IMR-90 (cell line): ENCODE data around the gene ARPC4. TPM values are rescaled to one million over a fixed set of nuclear protein-coding genes. Genes with fewer than 3 reads are reported as not detected.

Source experiments
- ATAC-seq: fragments of 200-7000 bp; cut with Tn5 transposase; 2 replicates; pipeline ENCODE4 v1.9.1; 2020; ENCODE audit warnings: low read depth, mild to moderate bottlenecking, moderate library complexity
- BruUV-seq: library from RNA; stranded (reverse); fragments of 400-500 nt; replicated peaks from 2 replicates; lab custom pipeline; 2021; lab: Mats Ljungman, UMichigan
- CTCF ChIA-PET: fragments of 300-600 bp; formaldehyde crosslinking; extraction: SDS; loops from one replicate; lab custom pipeline; 2021; ENCODE audit warnings: antibody characterized with exemption; lab: Yijun Ruan, JAX
- POLR2A ChIA-PET: fragments of 300-600 bp; sonication (Branson Sonifier 250); formaldehyde crosslinking; loops from one replicate; lab custom pipeline; 2022; ENCODE audit warnings: antibody characterized with exemption; ENCODE audit not compliant: unreplicated experiment; lab: Charles Lee
- DNase-seq: peaks from one replicate; pipeline ENCODE4 v3.0.0; 2013
- H2AFZ ChIP-seq: replicated peaks from 2 replicates; pipeline ENCODE3; 2013; ENCODE audit warnings: low read length, mild to moderate bottlenecking; ENCODE audit not compliant: poor library complexity
- H2AK5ac ChIP-seq: 2 replicates; pipeline ENCODE4 v1.6.1; 2013; ENCODE audit warnings: low read depth, low read length, inconsistent platforms
- H2AK9ac ChIP-seq: replicated peaks from 2 replicates; pipeline ENCODE3; 2013; ENCODE audit warnings: mild to moderate bottlenecking, low read depth, low read length, moderate library complexity; ENCODE audit not compliant: poor library complexity
- H2BK120ac ChIP-seq: 2 replicates; pipeline ENCODE4 v1.6.1; 2013; ENCODE audit warnings: low read depth, low read length, inconsistent platforms
- H2BK15ac ChIP-seq: 3 replicates; pipeline ENCODE4 v1.6.1; 2013; ENCODE audit warnings: low read depth, low read length, inconsistent platforms
- H2BK20ac ChIP-seq: 2 replicates; pipeline ENCODE4 v1.6.1; 2013; ENCODE audit warnings: low read depth, mild to moderate bottlenecking, inconsistent platforms, low read length, moderate library complexity
- H2BK5ac ChIP-seq: 2 replicates; pipeline ENCODE4 v1.6.1; 2013; ENCODE audit warnings: mild to moderate bottlenecking, low read depth, low read length, inconsistent platforms; ENCODE audit not compliant: poor library complexity, severe bottlenecking
- H3K14ac ChIP-seq: replicated peaks from 2 replicates; pipeline ENCODE4 v1.6.1; 2013; ENCODE audit warnings: low read depth, low read length, inconsistent platforms
- H3K18ac ChIP-seq: 2 replicates; pipeline ENCODE4 v1.6.1; 2013; ENCODE audit warnings: low read depth, low read length, control low read depth
- H3K23ac ChIP-seq: 2 replicates; pipeline ENCODE4 v1.6.1; 2013; ENCODE audit warnings: low read depth, low read length, inconsistent platforms
- H3K27ac ChIP-seq: 2 replicates; pipeline ENCODE4 v1.5.1; 2013; ENCODE audit warnings: mild to moderate bottlenecking, control low read depth, low read length; ENCODE audit not compliant: insufficient read depth
- H3K27me3 ChIP-seq: 2 replicates; pipeline ENCODE4 v1.6.1; 2013; ENCODE audit warnings: low read length; ENCODE audit not compliant: control insufficient read depth, insufficient read depth
- H3K36me3 ChIP-seq: 2 replicates; pipeline ENCODE4 v1.6.1; 2013; ENCODE audit warnings: low read length, mixed read lengths; ENCODE audit not compliant: control insufficient read depth, insufficient read depth
- H3K4ac ChIP-seq: 2 replicates; pipeline ENCODE4 v1.6.1; 2013; ENCODE audit warnings: low read depth, low read length, inconsistent platforms
- H3K4me1 ChIP-seq: 2 replicates; pipeline ENCODE4 v1.6.1; 2013; ENCODE audit warnings: low read length, mixed read lengths; ENCODE audit not compliant: control insufficient read depth, insufficient read depth
- H3K4me2 ChIP-seq: 2 replicates; pipeline ENCODE4 v1.6.1; 2013; ENCODE audit warnings: low read depth, mild to moderate bottlenecking, control low read depth, low read length, moderate library complexity
- H3K4me3 ChIP-seq: 2 replicates; pipeline ENCODE4 v1.5.1; 2013; ENCODE audit warnings: low read depth, mild to moderate bottlenecking, control low read depth, low read length, moderate library complexity; ENCODE audit not compliant: insufficient read depth
- H3K56ac ChIP-seq: 2 replicates; pipeline ENCODE4 v1.6.1; 2013; ENCODE audit warnings: low read length, inconsistent platforms; ENCODE audit not compliant: insufficient read depth; ENCODE audit errors: extremely low read depth
- H3K79me1 ChIP-seq, 2 experiments: 2 replicates each; pipeline ENCODE4 v1.6.1; 2013; ENCODE audit warnings: low read length in 2 of 2, inconsistent platforms in 1 of 2, low read depth in 1 of 2
- H3K9ac ChIP-seq: 2 replicates; pipeline ENCODE4 v1.6.1; 2013; ENCODE audit warnings: low read depth, low read length, control low read depth
- H3K9me1 ChIP-seq: 2 replicates; pipeline ENCODE4 v1.6.1; 2013; ENCODE audit warnings: low read length, inconsistent platforms; ENCODE audit not compliant: insufficient read depth
- H3K9me3 ChIP-seq: 2 replicates; pipeline ENCODE4 v1.6.1; 2013; ENCODE audit warnings: low read length; ENCODE audit not compliant: control insufficient read depth, insufficient read depth
- H4K20me1 ChIP-seq: 2 replicates; pipeline ENCODE4 v1.6.1; 2013; ENCODE audit warnings: low read length, inconsistent platforms; ENCODE audit not compliant: insufficient read depth
- H4K5ac ChIP-seq: 2 replicates; pipeline ENCODE4 v1.6.1; 2013; ENCODE audit warnings: mild to moderate bottlenecking, low read depth, low read length, control low read depth
- H4K8ac ChIP-seq, 2 experiments: 2 replicates each; pipeline ENCODE4 v1.6.1; 2013; ENCODE audit warnings: low read depth in 2 of 2, low read length in 2 of 2, control low read depth in 1 of 2, inconsistent platforms in 1 of 2
- H4K91ac ChIP-seq: 2 replicates; pipeline ENCODE4 v1.6.1; 2013; ENCODE audit warnings: low read depth, low read length, inconsistent platforms; ENCODE audit not compliant: insufficient read depth
- BHLHE40 ChIP-seq: fragments of 150-350 bp; IDR thresholded peaks from 2 replicates; pipeline ENCODE4 v1.6.1; 2016; ENCODE audit warnings: mild to moderate bottlenecking, low read depth, low read length
- CEBPB ChIP-seq: IDR thresholded peaks from 2 replicates; pipeline ENCODE4 v1.6.1; 2012; ENCODE audit warnings: low read depth, low read length, improper control_type of control experiment
- CHD1 ChIP-seq: IDR thresholded peaks from 2 replicates; pipeline ENCODE4 v1.6.1; 2012; ENCODE audit warnings: low read depth, low read length, improper control_type of control experiment
- CTCF ChIP-seq: conservative IDR thresholded peaks from 2 replicates; pipeline ENCODE4 v1.5.1; 2012; ENCODE audit warnings: mild to moderate bottlenecking, low read depth, low read length, improper control_type of control experiment
- ELK1 ChIP-seq: fragments of 150-350 bp; IDR thresholded peaks from 2 replicates; pipeline ENCODE4 v1.6.1; 2016; ENCODE audit warnings: low read depth, mild to moderate bottlenecking, low read length, moderate library complexity, borderline replicate concordance
- FOS ChIP-seq: fragments of 150-350 bp; IDR thresholded peaks from 2 replicates; pipeline ENCODE4 v1.6.1; 2016; ENCODE audit warnings: low read depth, low read length
- MAFK ChIP-seq: IDR thresholded peaks from 2 replicates; pipeline ENCODE4 v1.6.1; 2012; ENCODE audit warnings: low read depth, low read length, improper control_type of control experiment
- MAZ ChIP-seq: IDR thresholded peaks from 2 replicates; pipeline ENCODE4 v1.6.1; 2012; ENCODE audit warnings: low read depth, mild to moderate bottlenecking, low read length, improper control_type of control experiment, moderate library complexity, borderline replicate concordance
- MXI1 ChIP-seq: IDR thresholded peaks from 2 replicates; pipeline ENCODE4 v1.6.1; 2012; ENCODE audit warnings: low read depth, mild to moderate bottlenecking, low read length, moderate library complexity, borderline replicate concordance
- NFE2L2 ChIP-seq: fragments of 150-350 bp; IDR thresholded peaks from 2 replicates; pipeline ENCODE4 v1.6.1; 2016; ENCODE audit warnings: low read depth, mild to moderate bottlenecking, low read length
- POLR2A ChIP-seq: IDR thresholded peaks from 2 replicates; pipeline ENCODE4 v1.6.1; 2012; ENCODE audit warnings: mild to moderate bottlenecking, low read depth, low read length
- RAD21 ChIP-seq: IDR thresholded peaks from 2 replicates; pipeline ENCODE4 v1.6.1; 2012; ENCODE audit warnings: low read length, improper control_type of control experiment
- RCOR1 ChIP-seq: IDR thresholded peaks from 2 replicates; pipeline ENCODE4 v1.6.1; 2012; ENCODE audit warnings: mild to moderate bottlenecking, low read length, improper control_type of control experiment; ENCODE audit not compliant: insufficient replicate concordance
- RFX5 ChIP-seq: IDR thresholded peaks from 2 replicates; pipeline ENCODE4 v1.8.0; 2012; ENCODE audit warnings: low read depth, mild to moderate bottlenecking, low read length, moderate library complexity
- SMC3 ChIP-seq: fragments of 150-350 bp; IDR thresholded peaks from 2 replicates; pipeline ENCODE4 v1.6.1; 2016; ENCODE audit warnings: low read depth, mild to moderate bottlenecking, antibody characterized with exemption, low read length, moderate library complexity
- USF2 ChIP-seq: fragments of 150-350 bp; IDR thresholded peaks from 2 replicates; pipeline ENCODE4 v1.6.1; 2017; ENCODE audit warnings: mild to moderate bottlenecking, antibody characterized with exemption, low read length, low read depth
- WGBS, 2 experiments: methylation state at CpG; one replicate each; pipeline versions ENCODE4 v1.1.5 to v1.1.7; 2013; ENCODE audit warnings: missing lambda C conversion rate in 2 of 2; ENCODE audit not compliant: insufficient read length in 1 of 2; ENCODE audit errors: extremely low coverage in 2 of 2; 5-methylcytosine and 5-hydroxymethylcytosine counted together
- dilution Hi-C: fragments of 300-500 bp; cut with HindIII; formaldehyde crosslinking; loops from one replicate; pipeline ENCODE4 v1.14.3; 2018; ENCODE audit warnings: low sequenced_read_pairs; ENCODE audit not compliant: unreplicated experiment
- in situ Hi-C: fragments of 300-500 bp; cut with MboI; formaldehyde crosslinking; loops from 3 replicates; pipeline ENCODE4 v1.14.3; 2019; ENCODE audit warnings: low sequenced_read_pairs, inconsistent platforms, mixed read lengths
- intact Hi-C: fragments of 100-400 bp; cut with micrococcal nuclease; formaldehyde crosslinking; loops from 2 replicates; pipeline ENCODE4 v1.10.0; 2022
- polyA plus RNA-seq, 3 experiments: library from polyadenylated mRNA; depleted of rRNA; stranded (reverse); fragments of >200 nt; gene quantifications; 2 replicates each; pipeline ENCODE4 v1.2.3, GENCODE V29; 2012; ENCODE audit warnings: low replicate concordance in 1 of 3
- total RNA-seq: library from RNA; depleted of rRNA; stranded (reverse); fragments of >200 nt; gene quantifications from 2 replicates; pipeline ENCODE4 v1.2.3, GENCODE V29; 2012

The ARPC4 gene
- total and polyA plus RNA-seq, 2 of the 4 experiments (the other 2 are of a cell fraction) = 188 to 383 TPM

GRCh38 chr3:9833078-9833477, 40.2 kb downstream of the ARPC4 start:
- WGBS, 2 experiments = 96% methylated on average over 7 of the region's 9 CpGs; no CpG with 5 or more reads in 1 of the 2 experiments
- no peak overlapping the region for H2BK20ac ChIP-seq
- H2AFZ ChIP-seq = no peak overlapping the region
- no peak overlapping the region for H3K9ac ChIP-seq
- H3K4ac ChIP-seq = no peak overlapping the region
- no peak overlapping the region for H2BK5ac ChIP-seq
- no TSS peak for BruUV-seq
- intact Hi-C loops (no loop called here), dilution Hi-C loops (no loop called here), in situ Hi-C loops (no loop called here)
- no peak overlapping the region for H4K8ac ChIP-seq
- H2AK5ac ChIP-seq = no peak overlapping the region
- no peak overlapping the region for H3K23ac ChIP-seq
- no peaks in the 10 kb centered on the region; a peak in 1 of 4 replicates for H3K79me1 ChIP-seq
- CTCF ChIA-PET = no interaction called here
- H4K91ac ChIP-seq = no peak overlapping the region
- H3K27me3 ChIP-seq = no peaks in the 10 kb centered on the region
- no peaks in the 10 kb centered on the region for H3K9me1 ChIP-seq
- no peak overlapping the region for H3K56ac ChIP-seq
- no peak overlapping the region for H3K18ac ChIP-seq
- H2BK15ac ChIP-seq = no peak overlapping the region
- no peaks in the 10 kb centered on the region for H3K4me1 ChIP-seq
- DNase-seq = no peak
- H3K27ac ChIP-seq = no peak overlapping the region
- TF ChIP-seq SMC3 (no peak), BHLHE40 (no peak), USF2 (no peak), CHD1 (no peak), RAD21 (no peak), RFX5 (no peak), MAZ (no peak), RCOR1 (no peak), MAFK (no peak), NFE2L2 (no peak), MXI1 (no peak), ELK1 (no peak), CTCF (no peak), POLR2A (no peak), FOS (no peak), CEBPB (no peak)
- no peaks in the 10 kb centered on the region for H3K9me3 ChIP-seq
- H3K4me2 ChIP-seq = no peak overlapping the region
- no peak overlapping the region for H4K5ac ChIP-seq
- ATAC-seq = no peak
- no peak overlapping the region for H3K4me3 ChIP-seq
- POLR2A ChIA-PET = no interaction called here
- no peak overlapping the region for H2AK9ac ChIP-seq
- no peak overlapping the region for H2BK120ac ChIP-seq
- H3K14ac ChIP-seq = no peak overlapping the region
- H4K20me1 ChIP-seq = no peaks in the 10 kb centered on the region
- H3K36me3 ChIP-seq = peaks cover 51% of the 10 kb centered on the region
